GM20000 (cell line): Measurements from ENCODE around the gene PKN2.
"Not testable (repeated sequence)": the region's sequence is repeated elsewhere in the genome, so short reads cannot be mapped to it uniquely, and the experiment has no call there.

Source experiments
- DNase-seq: peaks from one replicate; pipeline ENCODE4 v3.0.0; 2012; ENCODE audit warnings: low spot score
- CTCF ChIP-seq: IDR thresholded peaks from 2 replicates; pipeline ENCODE4 v1.5.1; 2012; ENCODE audit warnings: mild to moderate bottlenecking, control low read depth; ENCODE audit errors: extremely low read depth, missing control alignments

PKN2 gene

GRCh38 chr1:88867743-88868521 is 183.9 kb downstream of the PKN2 start:
- peak; percentile 6 for DNase-seq

GRCh38 chr1:88869644-88870043 is 185.6 kb downstream of the PKN2 start:
- not testable (repeated sequence) for DNase-seq

More at GRCh38 chr1:88867743-88868521, 183.9 kb downstream of the PKN2 start:
- no peak for TF ChIP-seq CTCF

- no peak for DNase-seq
- TF ChIP-seq CTCF: no peak
Observed at GRCh38 chr1:88873737-88874349, 189.8 kb downstream of the PKN2 start.

GRCh38 chr1:88875595-88875994 is 191.5 kb downstream of the PKN2 start:
- no peak for DNase-seq
- TF ChIP-seq CTCF: no peak

GRCh38 chr1:88876573-88877365 is 192.7 kb downstream of the PKN2 start:
- DNase-seq: no peak
- TF ChIP-seq CTCF: no peak

GRCh38 chr1:88877382-88877825 is 193.3 kb downstream of the PKN2 start:
- DNase-seq: no peak
- TF ChIP-seq CTCF: peak; percentile 24

GRCh38 chr1:88877911-88878310 is 193.8 kb downstream of the PKN2 start:
- no peak for DNase-seq
- no peak for TF ChIP-seq CTCF
